OCI-LY3 (cell line): Measurements from ENCODE around the gene ING4.

Experiments
- CTCF ChIP-seq: fragments of 200-600, 300-600 bp; sonication (generic); IDR thresholded peaks from 2 replicates; pipeline ENCODE4 v1.5.1; 2014; ENCODE audit warnings: antibody characterized with exemption, low read length, low read depth
- EZH2phosphoT487 ChIP-seq: fragments of 200-600 bp; shearing (Covaris generic); IDR thresholded peaks from 2 replicates; pipeline ENCODE4 v1.6.1; 2018; ENCODE audit warnings: antibody characterized with exemption, mixed run types, low read depth

GRCh38 chr12:6631549-6631961, 31.4 kb downstream of the ING4 start:
- TF ChIP-seq CTCF = no peak
- TF ChIP-seq EZH2phosphoT487 = no peak
